ENCODE results near the gene B3GNT2.

Gene B3GNT2

DNA sequence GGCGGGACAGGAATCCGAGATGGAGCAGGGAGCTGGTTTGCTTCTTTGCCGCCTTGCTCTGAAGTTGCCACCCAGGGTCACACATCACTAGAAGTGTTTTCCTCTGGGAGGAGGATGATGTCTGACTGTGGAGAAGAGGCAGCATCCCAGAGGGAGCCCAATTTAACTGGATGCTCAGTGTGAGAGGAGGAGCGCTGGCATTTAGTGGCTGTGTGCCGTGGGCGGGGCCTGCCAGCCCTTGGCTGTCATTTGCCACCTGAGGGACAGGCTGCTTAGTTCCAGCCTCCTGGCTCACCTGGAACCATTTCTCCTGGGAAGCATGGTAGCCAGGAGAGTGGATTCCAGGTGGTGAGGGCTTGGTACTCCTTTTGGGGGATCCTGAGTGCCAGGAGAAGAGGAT lies 9.6 kb downstream of the B3GNT2 start:
- Histone ChIP-seq H3K79me2 (ENCODE audit: low read length) (peaks cover 100% of the 10 kb centered on the region), H3K27me3 (replicated peaks; ENCODE audit: insufficient read depth, low read length) (no peaks in the 10 kb centered on the region), H3K9me2 (replicated peaks; ENCODE audit: insufficient read depth, low read length) (no peaks in the 10 kb centered on the region), H2AFZ (ENCODE audit: low read length) (no peak overlapping the region), H3K9ac (ENCODE audit: low read length) (no peak overlapping the region), H3K4me1 (ENCODE audit: low read length) (peaks cover 16% of the 10 kb centered on the region), H3K4me2 (ENCODE audit: low read depth, low read length) (no peak overlapping the region), H4K20me1 (ENCODE audit: insufficient read depth, low read length) (peaks cover 38% of the 10 kb centered on the region), H3K4me3 (ENCODE audit: low read length) (no peak overlapping the region), H3K36me3 (replicated peaks; ENCODE audit: insufficient read depth, low read length) (no peaks in the 10 kb centered on the region), H3K27ac (ENCODE audit: low read length) (no peak overlapping the region), H3F3A (ENCODE audit: insufficient read depth, low read length) (no peaks in the 10 kb centered on the region), H3K9me3 (replicated peaks; ENCODE audit: insufficient read depth, low read length) (no peaks in the 10 kb centered on the region)
- TF ChIP-seq EZH2 (optimal IDR thresholded peaks at IDR 0.05; ENCODE audit: low read depth, low read length) (no peak), EZH2phosphoT487 (IDR thresholded peaks at IDR 0.05; ENCODE audit: low read length) (no peak)
- TF ChIP-seq, protein P1, sequence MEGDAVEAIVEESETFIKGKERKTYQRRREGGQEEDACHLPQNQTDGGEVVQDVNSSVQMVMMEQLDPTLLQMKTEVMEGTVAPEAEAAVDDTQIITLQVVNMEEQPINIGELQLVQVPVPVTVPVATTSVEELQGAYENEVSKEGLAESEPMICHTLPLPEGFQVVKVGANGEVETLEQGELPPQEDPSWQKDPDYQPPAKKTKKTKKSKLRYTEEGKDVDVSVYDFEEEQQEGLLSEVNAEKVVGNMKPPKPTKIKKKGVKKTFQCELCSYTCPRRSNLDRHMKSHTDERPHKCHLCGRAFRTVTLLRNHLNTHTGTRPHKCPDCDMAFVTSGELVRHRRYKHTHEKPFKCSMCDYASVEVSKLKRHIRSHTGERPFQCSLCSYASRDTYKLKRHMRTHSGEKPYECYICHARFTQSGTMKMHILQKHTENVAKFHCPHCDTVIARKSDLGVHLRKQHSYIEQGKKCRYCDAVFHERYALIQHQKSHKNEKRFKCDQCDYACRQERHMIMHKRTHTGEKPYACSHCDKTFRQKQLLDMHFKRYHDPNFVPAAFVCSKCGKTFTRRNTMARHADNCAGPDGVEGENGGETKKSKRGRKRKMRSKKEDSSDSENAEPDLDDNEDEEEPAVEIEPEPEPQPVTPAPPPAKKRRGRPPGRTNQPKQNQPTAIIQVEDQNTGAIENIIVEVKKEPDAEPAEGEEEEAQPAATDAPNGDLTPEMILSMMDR (IDR thresholded peaks at IDR 0.05; ENCODE audit: low read length) = no peak
- DNase-seq = no peak

DNA sequence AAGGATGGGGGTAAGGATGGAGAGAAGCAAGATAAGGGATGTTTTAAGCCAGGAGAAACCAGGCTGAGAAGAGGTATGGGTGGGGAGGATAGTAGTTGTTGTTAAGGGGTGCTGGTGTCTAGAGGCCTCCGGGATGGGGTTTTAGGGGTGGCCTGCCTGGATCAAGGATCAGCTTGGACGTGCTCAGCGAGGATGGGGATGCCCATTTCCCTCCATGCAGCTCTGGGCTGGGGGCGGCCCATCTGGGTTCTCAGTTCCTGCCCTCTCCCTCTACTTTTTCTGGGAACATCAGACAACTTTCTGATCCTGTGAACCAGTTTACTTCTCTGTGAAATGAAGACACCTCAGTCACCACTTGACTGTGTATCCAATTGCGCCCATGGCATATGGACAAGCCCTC lies 10.1 kb downstream of the B3GNT2 start:
- Histone ChIP-seq H3K36me3 (replicated peaks; ENCODE audit: insufficient read depth, low read length) (no peaks in the 10 kb centered on the region), H3K27me3 (replicated peaks; ENCODE audit: insufficient read depth, low read length) (no peaks in the 10 kb centered on the region), H3K9me3 (replicated peaks; ENCODE audit: insufficient read depth, low read length) (no peaks in the 10 kb centered on the region), H3K9me2 (replicated peaks; ENCODE audit: insufficient read depth, low read length) (no peaks in the 10 kb centered on the region), H3K79me2 (ENCODE audit: low read length) (peaks cover 100% of the 10 kb centered on the region), H4K20me1 (ENCODE audit: insufficient read depth, low read length) (peaks cover 33% of the 10 kb centered on the region), H2AFZ (ENCODE audit: low read length) (no peak overlapping the region), H3K9ac (ENCODE audit: low read length) (no peak overlapping the region), H3K4me1 (ENCODE audit: low read length) (peaks cover 11% of the 10 kb centered on the region), H3K4me3 (ENCODE audit: low read length) (no peak overlapping the region), H3K27ac (ENCODE audit: low read length) (no peak overlapping the region), H3K4me2 (ENCODE audit: low read depth, low read length) (no peak overlapping the region), H3F3A (ENCODE audit: insufficient read depth, low read length) (no peaks in the 10 kb centered on the region)
- TF ChIP-seq EZH2 (optimal IDR thresholded peaks at IDR 0.05; ENCODE audit: low read depth, low read length) (no peak), EZH2phosphoT487 (IDR thresholded peaks at IDR 0.05; ENCODE audit: low read length) (no peak)
- TF ChIP-seq, protein P1 (IDR thresholded peaks at IDR 0.05; ENCODE audit: low read length) = no peak
- no peak for DNase-seq

DNA sequence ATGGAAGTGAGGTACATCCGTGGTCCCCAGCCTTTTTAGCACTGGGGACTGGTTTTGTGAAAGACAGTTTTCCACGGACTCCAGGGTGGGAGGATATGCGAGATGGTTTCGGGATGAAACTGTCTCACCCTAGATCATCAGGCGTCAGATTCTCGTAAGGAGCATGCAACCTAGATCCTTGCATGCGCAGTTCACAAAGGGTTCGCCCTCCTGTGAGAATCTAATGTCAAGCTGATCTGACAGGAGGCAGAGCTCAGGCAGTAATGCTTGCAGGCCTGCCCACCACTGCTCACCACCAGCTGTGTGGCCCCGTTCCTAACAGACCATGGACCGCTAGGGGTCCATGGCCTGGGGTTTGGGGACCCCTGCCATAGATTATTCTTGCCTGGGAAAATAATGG lies 11.6 kb downstream of the B3GNT2 start:
- Histone ChIP-seq H3K79me2 (ENCODE audit: low read length) (peaks cover 100% of the 10 kb centered on the region), H3K4me1 (ENCODE audit: low read length) (no peaks in the 10 kb centered on the region), H2AFZ (ENCODE audit: low read length) (no peak overlapping the region), H3K9me2 (replicated peaks; ENCODE audit: insufficient read depth, low read length) (no peaks in the 10 kb centered on the region), H3K9ac (ENCODE audit: low read length) (no peak overlapping the region), H3K4me3 (ENCODE audit: low read length) (no peak overlapping the region), H3K27me3 (replicated peaks; ENCODE audit: insufficient read depth, low read length) (no peaks in the 10 kb centered on the region), H3K4me2 (ENCODE audit: low read depth, low read length) (no peak overlapping the region), H3K36me3 (replicated peaks; ENCODE audit: insufficient read depth, low read length) (no peaks in the 10 kb centered on the region), H3F3A (ENCODE audit: insufficient read depth, low read length) (no peaks in the 10 kb centered on the region), H3K9me3 (replicated peaks; ENCODE audit: insufficient read depth, low read length) (no peaks in the 10 kb centered on the region), H4K20me1 (ENCODE audit: insufficient read depth, low read length) (peaks cover 22% of the 10 kb centered on the region), H3K27ac (ENCODE audit: low read length) (no peak overlapping the region)
- TF ChIP-seq EZH2phosphoT487 (IDR thresholded peaks at IDR 0.05; ENCODE audit: low read length) (no peak), EZH2 (optimal IDR thresholded peaks at IDR 0.05; ENCODE audit: low read depth, low read length) (no peak)
- TF ChIP-seq, protein P1 (IDR thresholded peaks at IDR 0.05; ENCODE audit: low read length) = no peak
- DNase-seq = no peak

Data from MM.1S (cell line).